Ammon's horn (tissue), 1 donor: Measurements from ENCODE around the gene TBC1D22A.

Source experiments
- DNase-seq: peaks from one replicate; pipeline ENCODE4 v3.0.0-alpha.2; 2016; ENCODE audit warnings: low spot score

The TBC1D22A gene

GRCh38 chr22:46795845-46796565, 33.6 kb downstream of the TBC1D22A start:
- DNase-seq, result no peak

GRCh38 chr22:46796566-46797195, 34.2 kb downstream of the TBC1D22A start:
- DNase-seq, result no peak

GRCh38 chr22:46797355-46797754, 34.9 kb downstream of the TBC1D22A start:
- no peak for DNase-seq

- no peak for DNase-seq
These were observed 35.6 kb downstream of the TBC1D22A start for GRCh38 chr22:46798041-46798365.

GRCh38 chr22:46798366-46799350, 36.2 kb downstream of the TBC1D22A start:
- peak; percentile 86 for DNase-seq

- DNase-seq, result no peak
These were observed 37.2 kb downstream of the TBC1D22A start for GRCh38 chr22:46799626-46800025.

GRCh38 chr22:46800102-46800857, 37.8 kb downstream of the TBC1D22A start:
- DNase-seq, result no peak

GRCh38 chr22:46801331-46801811, 38.9 kb downstream of the TBC1D22A start:
- no peak for DNase-seq

GRCh38 chr22:46801826-46802607, 39.6 kb downstream of the TBC1D22A start:
- DNase-seq, result no peak

GRCh38 chr22:46802608-46803027, 40.2 kb downstream of the TBC1D22A start:
- no peak for DNase-seq

GRCh38 chr22:46803031-46803880, 40.8 kb downstream of the TBC1D22A start:
- peak; percentile 54 for DNase-seq

- no peak for DNase-seq
These were observed 41.5 kb downstream of the TBC1D22A start for GRCh38 chr22:46803936-46804335.

GRCh38 chr22:46806794-46807193, 44.3 kb downstream of the TBC1D22A start:
- DNase-seq, result no peak

GRCh38 chr22:46807458-46807857, 45.0 kb downstream of the TBC1D22A start:
- no peak for DNase-seq

GRCh38 chr22:46809153-46809885, 46.9 kb downstream of the TBC1D22A start:
- DNase-seq, result no peak

- DNase-seq, result no peak
These were observed 48.7 kb downstream of the TBC1D22A start for GRCh38 chr22:46810856-46811786.

GRCh38 chr22:46812034-46812605, 49.7 kb downstream of the TBC1D22A start:
- no peak for DNase-seq

- no peak for DNase-seq
These were observed 50.3 kb downstream of the TBC1D22A start for GRCh38 chr22:46812788-46813187.
